GM19324 (cell line): ENCODE data around the gene ZSWIM8.
"Not testable (repeated sequence)": the region's sequence is repeated elsewhere in the genome, so short reads cannot be mapped to it uniquely, and the experiment has no call there.

Experiments
- ATAC-seq: cut with Tn5 transposase; IDR thresholded peaks from one replicate; pipeline ENCODE4 v1.9.1; 2021; ENCODE audit warnings: mild to moderate bottlenecking, moderate library complexity; ENCODE audit not compliant: unreplicated experiment, low FRiP score

Gene ZSWIM8, protein sequence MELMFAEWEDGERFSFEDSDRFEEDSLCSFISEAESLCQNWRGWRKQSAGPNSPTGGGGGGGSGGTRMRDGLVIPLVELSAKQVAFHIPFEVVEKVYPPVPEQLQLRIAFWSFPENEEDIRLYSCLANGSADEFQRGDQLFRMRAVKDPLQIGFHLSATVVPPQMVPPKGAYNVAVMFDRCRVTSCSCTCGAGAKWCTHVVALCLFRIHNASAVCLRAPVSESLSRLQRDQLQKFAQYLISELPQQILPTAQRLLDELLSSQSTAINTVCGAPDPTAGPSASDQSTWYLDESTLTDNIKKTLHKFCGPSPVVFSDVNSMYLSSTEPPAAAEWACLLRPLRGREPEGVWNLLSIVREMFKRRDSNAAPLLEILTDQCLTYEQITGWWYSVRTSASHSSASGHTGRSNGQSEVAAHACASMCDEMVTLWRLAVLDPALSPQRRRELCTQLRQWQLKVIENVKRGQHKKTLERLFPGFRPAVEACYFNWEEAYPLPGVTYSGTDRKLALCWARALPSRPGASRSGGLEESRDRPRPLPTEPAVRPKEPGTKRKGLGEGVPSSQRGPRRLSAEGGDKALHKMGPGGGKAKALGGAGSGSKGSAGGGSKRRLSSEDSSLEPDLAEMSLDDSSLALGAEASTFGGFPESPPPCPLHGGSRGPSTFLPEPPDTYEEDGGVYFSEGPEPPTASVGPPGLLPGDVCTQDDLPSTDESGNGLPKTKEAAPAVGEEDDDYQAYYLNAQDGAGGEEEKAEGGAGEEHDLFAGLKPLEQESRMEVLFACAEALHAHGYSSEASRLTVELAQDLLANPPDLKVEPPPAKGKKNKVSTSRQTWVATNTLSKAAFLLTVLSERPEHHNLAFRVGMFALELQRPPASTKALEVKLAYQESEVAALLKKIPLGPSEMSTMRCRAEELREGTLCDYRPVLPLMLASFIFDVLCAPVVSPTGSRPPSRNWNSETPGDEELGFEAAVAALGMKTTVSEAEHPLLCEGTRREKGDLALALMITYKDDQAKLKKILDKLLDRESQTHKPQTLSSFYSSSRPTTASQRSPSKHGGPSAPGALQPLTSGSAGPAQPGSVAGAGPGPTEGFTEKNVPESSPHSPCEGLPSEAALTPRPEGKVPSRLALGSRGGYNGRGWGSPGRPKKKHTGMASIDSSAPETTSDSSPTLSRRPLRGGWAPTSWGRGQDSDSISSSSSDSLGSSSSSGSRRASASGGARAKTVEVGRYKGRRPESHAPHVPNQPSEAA (N-terminal part only)

DNA sequence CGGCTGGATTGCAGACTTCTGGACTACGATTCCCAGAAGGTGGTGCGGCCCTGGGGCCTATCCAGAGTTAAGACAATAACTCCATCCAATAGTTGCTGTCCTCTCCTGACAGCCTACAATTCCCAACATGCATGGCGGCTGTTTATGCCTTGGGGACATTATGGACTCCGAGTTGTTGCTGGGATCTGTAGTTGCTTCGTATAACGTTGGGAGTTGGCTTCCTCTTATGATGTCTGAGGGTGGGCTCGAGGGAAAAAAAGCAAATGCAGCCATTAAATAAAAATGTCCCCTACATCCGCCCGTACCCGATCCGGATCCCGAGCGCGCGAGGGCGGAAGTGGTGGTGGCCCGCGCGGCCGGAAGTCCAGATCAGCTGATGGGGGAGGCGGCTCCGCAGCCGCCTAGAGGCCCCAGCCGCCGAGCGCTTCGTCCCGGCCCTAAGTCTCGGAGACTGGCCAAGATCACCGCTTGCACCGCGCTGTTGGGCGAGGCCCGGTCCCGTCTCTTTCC is at the start of gene ZSWIM8:
Gene ZSWIM8, plus strand, starts transcription at position 396 of the 510 bp plus-strand sequence. CDS start 273 bp downstream, outside the sequence.
- ATAC-seq, result peak; percentile 78

- not testable (repeated sequence) for ATAC-seq
Observed at GRCh38 chr10:73740501-73741254, 44.7 kb upstream of the ZSWIM8 start.

DNA sequence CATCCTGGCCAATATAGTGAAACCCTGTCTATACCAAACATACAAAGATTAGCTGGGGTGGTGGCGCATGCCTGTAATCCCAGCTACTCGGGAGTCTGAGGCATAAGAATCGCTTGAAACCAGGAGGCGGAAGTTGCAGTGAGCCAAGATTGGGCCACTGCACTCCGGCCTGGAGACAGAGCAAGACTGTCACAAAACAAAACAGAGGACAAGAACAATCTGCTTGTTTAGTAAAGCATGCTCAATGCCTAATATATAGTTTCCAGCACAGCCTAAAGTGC is 43.0 kb upstream of the ZSWIM8 start:
- no peak for ATAC-seq

- no peak for ATAC-seq
Observed at GRCh38 chr10:73743327-73743904, 42.0 kb upstream of the ZSWIM8 start.

DNA sequence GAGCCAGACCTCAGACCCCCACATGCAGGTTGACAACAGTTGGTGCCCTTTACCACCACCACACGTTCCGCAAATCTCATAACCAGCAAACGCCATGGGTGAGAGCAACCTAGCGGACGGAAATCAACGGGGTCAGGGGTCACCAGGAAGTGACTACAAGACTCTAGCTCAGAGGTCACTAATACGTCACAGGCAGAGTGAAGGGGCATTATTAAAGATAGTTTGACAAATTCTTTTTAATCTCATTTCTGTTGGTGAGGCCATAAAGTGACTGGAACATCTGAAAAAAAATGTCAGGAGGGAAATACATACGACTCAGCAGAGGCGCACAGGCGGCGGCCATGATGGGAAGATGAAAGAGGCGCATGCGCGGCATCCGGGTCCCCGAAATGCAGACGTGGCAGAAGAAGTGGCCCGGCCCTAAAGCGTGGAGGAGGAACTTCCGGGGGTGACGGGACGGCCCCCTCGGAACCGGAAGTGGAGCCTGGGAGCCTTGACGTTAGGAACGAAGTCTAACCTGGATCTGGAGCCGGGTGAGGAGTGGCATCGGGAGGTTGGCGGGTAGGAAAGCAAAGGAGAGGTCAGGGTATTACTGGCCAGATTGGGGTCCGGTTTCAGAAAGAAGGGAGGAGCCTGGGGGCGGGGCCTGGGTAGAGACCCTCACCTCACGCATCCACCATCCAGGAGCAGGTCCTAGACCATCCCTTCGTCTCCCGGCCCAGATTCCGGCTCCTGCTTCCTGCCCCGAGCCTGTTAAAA is 41.3 kb upstream of the ZSWIM8 start, which contains the start of gene SEC24C:
Gene SEC24C, plus strand, starts transcription at position 468 of the 759 bp plus-strand sequence. CDS start 2,461 bp downstream, outside the sequence.
- peak; percentile 96 for ATAC-seq

DNA sequence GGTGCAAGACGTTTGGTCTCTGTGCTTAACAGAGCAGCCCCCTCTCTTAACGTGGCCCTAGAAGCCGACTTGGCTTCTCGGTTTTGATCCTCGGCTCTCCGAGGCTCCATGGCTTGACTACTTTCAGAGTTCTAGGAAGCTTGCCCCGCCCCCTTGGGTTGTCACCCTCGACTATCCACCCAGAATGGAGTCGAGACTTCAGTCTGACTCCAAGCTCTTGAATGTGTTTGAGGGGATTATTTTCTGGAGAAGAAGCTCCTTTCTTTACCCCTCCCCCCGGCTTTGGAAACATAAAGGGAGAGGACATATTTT is 40.8 kb upstream of the ZSWIM8 start:
- ATAC-seq, result peak; percentile 14

DNA sequence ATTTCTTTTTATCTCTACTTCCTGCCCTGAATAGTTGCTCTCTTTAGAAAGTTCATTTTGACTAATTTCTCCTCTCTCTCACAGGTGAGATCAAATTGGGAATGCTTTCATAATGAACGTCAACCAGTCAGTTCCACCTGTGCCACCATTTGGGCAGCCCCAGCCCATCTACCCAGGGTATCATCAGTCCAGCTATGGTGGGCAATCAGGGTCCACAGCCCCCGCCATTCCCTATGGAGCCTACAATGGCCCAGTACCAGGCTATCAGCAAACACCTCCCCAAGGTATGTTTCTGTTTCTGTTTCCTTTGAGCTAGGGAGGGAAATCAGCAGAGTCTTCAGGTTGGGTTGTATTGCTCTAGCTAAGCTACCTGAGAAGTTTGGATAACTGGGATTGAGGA is 38.7 kb upstream of the ZSWIM8 start:
- ATAC-seq, result no peak

- no peak for ATAC-seq
Observed at GRCh38 chr10:73750819-73751218, 34.6 kb upstream of the ZSWIM8 start.

DNA sequence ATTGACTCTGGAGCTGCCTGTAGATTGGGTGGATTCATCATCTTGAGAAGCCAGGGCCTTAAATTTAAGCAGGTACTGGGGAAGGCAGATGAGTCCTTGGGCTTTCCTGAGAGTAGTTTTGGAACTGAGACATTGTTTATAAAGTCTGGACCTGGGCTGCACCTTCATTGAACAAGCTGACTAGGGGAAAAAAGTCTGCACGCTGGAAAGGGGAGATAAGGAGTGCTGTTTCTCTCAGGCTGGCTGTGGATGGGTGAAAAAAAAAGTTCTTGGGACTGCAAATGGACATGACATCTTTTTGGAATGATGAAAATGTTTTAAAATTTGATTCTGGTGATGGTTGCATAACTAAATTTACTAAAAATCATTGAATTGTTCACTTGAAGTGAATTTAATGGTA is 29.2 kb upstream of the ZSWIM8 start:
- no peak for ATAC-seq

GRCh38 chr10:73758704-73759511 is 26.5 kb upstream of the ZSWIM8 start:
- ATAC-seq, result no peak

- no peak for ATAC-seq
Observed at GRCh38 chr10:73759512-73760115, 25.8 kb upstream of the ZSWIM8 start.

DNA sequence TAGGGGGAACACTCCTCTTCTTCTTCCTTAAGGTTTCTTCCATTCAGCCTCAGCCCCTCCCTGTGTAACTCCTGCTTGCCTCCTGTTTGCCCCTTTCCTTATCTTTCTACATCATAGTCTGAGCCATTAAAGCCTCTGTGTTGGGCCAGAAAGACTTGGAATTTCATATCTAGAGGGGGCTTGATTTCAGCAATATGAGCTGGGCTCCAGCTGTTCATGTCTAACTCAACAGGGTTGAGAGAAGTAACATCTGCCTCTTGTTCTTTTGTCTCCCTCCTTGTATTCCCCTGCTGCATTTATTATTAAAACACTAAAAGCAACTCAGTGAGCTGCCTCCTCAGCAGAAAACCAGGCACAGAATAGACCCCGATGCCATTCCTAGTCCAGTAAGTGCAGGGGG is 23.6 kb upstream of the ZSWIM8 start:
- ATAC-seq, result no peak

DNA sequence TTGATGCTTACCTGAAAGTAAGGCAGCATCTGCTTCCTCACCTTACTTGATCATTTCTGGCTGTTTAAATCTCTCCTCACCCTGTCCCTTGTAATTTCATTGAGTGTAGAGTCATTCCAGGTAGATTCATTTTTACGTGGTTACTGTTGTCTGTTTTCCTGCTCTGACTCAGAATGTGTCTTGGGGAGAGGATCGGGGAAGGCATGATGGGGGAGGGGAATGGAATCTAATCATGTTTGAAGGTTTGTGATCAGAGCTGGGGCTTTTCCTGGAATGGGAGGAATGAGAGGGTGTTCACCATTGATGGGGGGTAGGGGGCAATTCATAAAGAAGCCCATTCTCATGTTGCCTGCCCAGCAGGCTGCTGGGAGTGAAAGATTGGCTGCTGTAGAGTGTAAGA is 22.5 kb upstream of the ZSWIM8 start:
- no peak for ATAC-seq

GRCh38 chr10:73763343-73763742 is 22.1 kb upstream of the ZSWIM8 start:
- ATAC-seq, result no peak

DNA sequence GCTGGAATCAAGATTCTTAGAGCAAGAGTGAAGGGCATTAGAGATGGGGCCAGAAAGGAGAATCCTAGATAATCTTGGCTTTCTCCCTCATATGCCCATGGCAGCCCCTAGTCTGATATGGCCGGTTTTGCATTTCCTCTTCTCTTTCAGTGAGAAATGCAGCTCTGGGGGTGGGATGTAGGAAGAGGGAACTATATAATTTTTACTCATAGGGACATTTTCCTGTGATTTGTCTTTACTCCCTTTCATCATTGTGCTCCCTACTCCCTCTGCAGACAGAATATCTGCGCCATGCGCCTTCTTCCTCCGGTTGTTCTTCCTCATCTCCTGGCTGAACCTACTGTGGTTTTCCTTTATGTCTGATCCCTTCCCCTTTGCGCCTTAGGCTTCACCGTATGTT is 20.3 kb upstream of the ZSWIM8 start:
- no peak for ATAC-seq

DNA sequence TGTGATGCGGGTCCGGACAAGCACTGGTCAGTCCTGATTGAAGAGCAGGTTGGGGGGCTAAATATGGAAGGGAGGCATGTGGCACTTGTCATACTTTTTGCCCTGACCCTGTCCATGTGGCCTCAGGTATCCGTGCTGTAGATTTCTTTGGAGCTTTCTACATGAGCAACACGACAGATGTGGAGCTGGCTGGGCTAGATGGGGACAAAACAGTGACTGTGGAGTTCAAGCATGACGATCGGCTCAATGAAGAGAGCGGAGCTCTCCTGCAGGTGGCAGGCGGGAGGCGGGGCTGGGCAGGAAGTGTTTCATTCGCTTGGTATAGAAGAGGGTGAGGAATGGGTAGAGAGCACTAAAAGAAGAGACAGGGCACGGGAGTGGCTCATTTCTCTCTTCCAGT is 16.5 kb upstream of the ZSWIM8 start:
- ATAC-seq, result no peak

DNA sequence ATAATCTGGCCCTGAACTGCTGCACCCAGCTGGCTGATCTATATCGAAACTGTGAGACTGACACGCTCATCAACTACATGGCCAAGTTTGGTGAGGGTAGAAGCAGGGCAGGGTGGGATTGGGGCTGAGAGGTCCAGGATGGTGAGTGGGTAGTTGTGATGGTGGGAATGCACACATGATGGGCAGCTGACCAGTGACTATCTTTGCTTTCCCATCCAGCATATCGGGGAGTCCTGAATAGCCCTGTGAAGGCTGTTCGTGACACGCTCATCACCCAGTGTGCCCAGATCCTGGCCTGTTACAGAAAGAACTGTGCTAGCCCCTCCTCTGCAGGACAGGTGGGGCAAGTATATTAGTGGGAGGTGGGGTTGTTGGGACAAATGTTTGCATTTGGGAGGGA is 16.0 kb upstream of the ZSWIM8 start:
- ATAC-seq, result no peak
